ENCODE measurements around the gene PSKH1.

PSKH1 gene

GRCh38 chr16:67917852-67918236, 24.8 kb downstream of the PSKH1 start:
- Histone ChIP-seq H3K27ac (no peak overlapping the region), H3K27me3 (replicated peaks) (no peaks in the 10 kb centered on the region), H3K4me3 (ENCODE audit: low read depth, low read length) (no peak overlapping the region), H3K36me3 (replicated peaks) (peaks cover 3% of the 10 kb centered on the region)
- in situ Hi-C loops (cut with HindIII; ENCODE audit: low pct_ligation_motif_present, low sequenced_read_pairs): loop anchor here (25.0 kb wide), 2 partner anchors 106 to 206 kb away; partner anchors contain the start of genes GFOD2, RANBP10 and TSNAXIP1
- peak; percentile 84 for DNase-seq
- no peak for TF ChIP-seq CTCF (IDR thresholded peaks at IDR 0.05; ENCODE audit: low read depth, low read length, missing control alignments)

GRCh38 chr16:67919622-67920221, 26.7 kb downstream of the PSKH1 start:
- in situ Hi-C loops (cut with HindIII; ENCODE audit: low pct_ligation_motif_present, low sequenced_read_pairs): loop anchor here (25.0 kb wide), 2 partner anchors 107 to 207 kb away; partner anchors contain the start of genes GFOD2, RANBP10 and TSNAXIP1
- H3K36me3 ChIP-seq (replicated peaks): peaks cover 3% of the 10 kb centered on the region

GRCh38 chr16:67922221-67922620, 29.2 kb downstream of the PSKH1 start:
- TF ChIP-seq CTCF (IDR thresholded peaks at IDR 0.05; ENCODE audit: low read depth, low read length, missing control alignments): no peak
- H3K27ac ChIP-seq: no peak overlapping the region
- DNase-seq: no peak
- in situ Hi-C loops (cut with HindIII; ENCODE audit: low pct_ligation_motif_present, low sequenced_read_pairs): loop anchor here (25.0 kb wide), 2 partner anchors 110 to 210 kb away; partner anchors contain the start of genes GFOD2, RANBP10 and TSNAXIP1
- H3K27me3 ChIP-seq (replicated peaks): no peaks in the 10 kb centered on the region
- H3K36me3 ChIP-seq (replicated peaks): no peaks in the 10 kb centered on the region
- no peak overlapping the region for H3K4me3 ChIP-seq (ENCODE audit: low read depth, low read length)

More at GRCh38 chr16:67919622-67920221, 26.7 kb downstream of the PSKH1 start:
- no peak for TF ChIP-seq CTCF (IDR thresholded peaks at IDR 0.05; ENCODE audit: low read depth, low read length, missing control alignments)
- no peaks in the 10 kb centered on the region for H3K27me3 ChIP-seq (replicated peaks)
- no peak overlapping the region for H3K27ac ChIP-seq
- H3K4me3 ChIP-seq (ENCODE audit: low read depth, low read length): no peak overlapping the region
- DNase-seq: no peak

- H3K36me3 ChIP-seq (replicated peaks): no peaks in the 10 kb centered on the region
- TF ChIP-seq CTCF (IDR thresholded peaks at IDR 0.05; ENCODE audit: low read depth, low read length, missing control alignments): no peak
- no peak overlapping the region for H3K4me3 ChIP-seq (ENCODE audit: low read depth, low read length)
- in situ Hi-C loops (cut with HindIII; ENCODE audit: low pct_ligation_motif_present, low sequenced_read_pairs): loop anchor here (25.0 kb wide), 2 partner anchors 110 to 210 kb away; partner anchors contain the start of genes GFOD2, RANBP10 and TSNAXIP1
- H3K27me3 ChIP-seq (replicated peaks): no peaks in the 10 kb centered on the region
- H3K27ac ChIP-seq: no peak overlapping the region
- no peak for DNase-seq
Measured at GRCh38 chr16:67922740-67923139, 29.7 kb downstream of the PSKH1 start.

- no peak for TF ChIP-seq CTCF (IDR thresholded peaks at IDR 0.05; ENCODE audit: low read depth, low read length, missing control alignments)
- Histone ChIP-seq H3K4me3 (ENCODE audit: low read depth, low read length) (no peak overlapping the region), H3K27ac (no peak overlapping the region), H3K27me3 (replicated peaks) (no peaks in the 10 kb centered on the region), H3K36me3 (replicated peaks) (peaks cover under 1% of the 10 kb centered on the region)
- in situ Hi-C loops (cut with HindIII; ENCODE audit: low pct_ligation_motif_present, low sequenced_read_pairs): loop anchor here (25.0 kb wide), 2 partner anchors 111 to 211 kb away; partner anchors contain the start of genes GFOD2, RANBP10 and TSNAXIP1
- DNase-seq: no peak
Measured at GRCh38 chr16:67923414-67924116, 30.5 kb downstream of the PSKH1 start.

All from brain microvascular endothelial cell (primary cell).